MCF 10A (cell line): Measurements from ENCODE around the gene C10orf143. TPM values are rescaled to one million over a fixed set of nuclear protein-coding genes. Genes with fewer than 3 reads are reported as not detected.

Experiments
- BruUV-seq: library from RNA; stranded (reverse); fragments of 400-500 nt; replicated peaks from 2 replicates; lab custom pipeline; 2021; lab: Mats Ljungman, UMichigan
- CTCF ChIA-PET: fragments of 300-600 bp; sonication (Branson Sonifier 250); formaldehyde crosslinking; extraction: SDS; loops from one replicate; lab custom pipeline; 2021; ENCODE audit warnings: antibody characterized with exemption, inconsistent platforms; lab: Yijun Ruan, JAX
- POLR2A ChIA-PET: fragments of 300-600, 350-650 bp; sonication (Branson Sonifier 250); formaldehyde crosslinking; extraction: SDS; loops from one replicate; lab custom pipeline; 2020; ENCODE audit warnings: antibody characterized with exemption, inconsistent platforms; lab: Yijun Ruan, JAX
- DNase-seq: peaks from one replicate; pipeline ENCODE4 v3.0.0-alpha.2; 2018; ENCODE audit not compliant: unreplicated experiment
- H3K27ac Mint-ChIP-seq: one replicate; pipeline ENCODE4 v1.8.0; 2022; ENCODE audit warnings: mild to moderate bottlenecking, low read depth, mixed read lengths; ENCODE audit not compliant: unreplicated experiment
- H3K27me3 Mint-ChIP-seq: one replicate; pipeline ENCODE4 v1.8.0; 2022; ENCODE audit warnings: mixed read lengths; ENCODE audit not compliant: insufficient read depth, unreplicated experiment
- H3K36me3 Mint-ChIP-seq: one replicate; pipeline ENCODE4 v1.8.0; 2022; ENCODE audit warnings: mild to moderate bottlenecking, moderate library complexity, mixed read lengths; ENCODE audit not compliant: insufficient read depth, unreplicated experiment
- H3K4me1 Mint-ChIP-seq: one replicate; pipeline ENCODE4 v1.8.0; 2022; ENCODE audit warnings: mixed read lengths; ENCODE audit not compliant: insufficient read depth, unreplicated experiment
- H3K4me3 Mint-ChIP-seq: one replicate; pipeline ENCODE4 v1.8.0; 2022; ENCODE audit warnings: mild to moderate bottlenecking, moderate library complexity, mixed read lengths; ENCODE audit not compliant: unreplicated experiment
- H3K9me3 Mint-ChIP-seq: one replicate; pipeline ENCODE4 v1.8.0; 2022; ENCODE audit warnings: mixed read lengths; ENCODE audit not compliant: unreplicated experiment
- CTCF ChIP-seq: fragments of 200-600 bp; IDR thresholded peaks from one replicate; pipeline ENCODE4 v1.8.0; 2022; ENCODE audit warnings: antibody characterized with exemption, mild to moderate bottlenecking; ENCODE audit not compliant: unreplicated experiment
- intact Hi-C: fragments of 100-400 bp; cut with micrococcal nuclease; formaldehyde crosslinking; loops from 2 replicates; pipeline ENCODE4 v1.14.1; 2022
- total RNA-seq: library from RNA; stranded (reverse); gene quantifications from 2 replicates; pipeline ENCODE4 v1.2.3, GENCODE V29; 2022

The C10orf143 gene
- total RNA-seq, 1 experiment from 2014 or later, result 4.9 TPM

- no peak overlapping the region for H3K27ac Mint-ChIP-seq
These were observed 93.0 kb downstream of the C10orf143 start for GRCh38 chr10:130017631-130018022.

GRCh38 chr10:130016993-130017630 is 93.5 kb downstream of the C10orf143 start:
- Mint-ChIP-seq H3K4me3 (no peak overlapping the region), H3K9me3 (no peaks in the 10 kb centered on the region), H3K27ac (no peak overlapping the region), H3K36me3 (no peaks in the 10 kb centered on the region), H3K4me1 (peaks cover 10% of the 10 kb centered on the region), H3K27me3 (no peaks in the 10 kb centered on the region)
- BruUV-seq, result no TSS peak
- ChIA-PET CTCF (no interaction called here), POLR2A (no interaction called here)
- intact Hi-C loops, result no loop called here
- TF ChIP-seq CTCF, result no peak
- no peak for DNase-seq

More at GRCh38 chr10:130017631-130018022, 93.0 kb downstream of the C10orf143 start:
- intact Hi-C loops, result no loop called here
- no peak for DNase-seq
- H3K9me3 Mint-ChIP-seq, result no peaks in the 10 kb centered on the region
- H3K4me3 Mint-ChIP-seq, result no peak overlapping the region
- BruUV-seq, result no TSS peak
- CTCF ChIA-PET, result interaction anchor here (0.5 kb wide), 1 partner anchor 353 kb away, joined by 3 read pairs; no protein-coding TSS in a partner anchor
- no peaks in the 10 kb centered on the region for H3K27me3 Mint-ChIP-seq
- H3K4me1 Mint-ChIP-seq, result peaks cover 14% of the 10 kb centered on the region
- POLR2A ChIA-PET, result no interaction called here
- no peaks in the 10 kb centered on the region for H3K36me3 Mint-ChIP-seq
- TF ChIP-seq CTCF, result no peak

DNA sequence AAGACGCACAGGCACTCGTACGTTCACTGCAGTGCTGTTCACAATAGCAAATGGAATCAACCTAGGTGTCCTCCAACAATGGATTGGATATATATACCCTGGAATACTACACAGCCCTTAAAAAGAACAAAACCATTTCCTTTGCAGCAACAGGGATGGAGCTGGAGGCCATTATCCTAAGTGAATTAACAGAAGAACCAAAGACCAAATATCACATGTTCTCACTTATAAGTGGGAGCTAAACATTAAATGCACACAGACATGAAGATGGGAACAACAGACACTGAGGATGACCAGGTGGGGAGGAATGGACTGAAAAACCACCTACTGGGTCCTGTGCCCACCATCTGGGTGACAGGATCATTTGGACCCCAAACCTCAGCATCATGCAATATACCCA is 94.5 kb downstream of the C10orf143 start:
- TF ChIP-seq CTCF, result no peak
- CTCF ChIA-PET, result no interaction called here
- Mint-ChIP-seq H3K4me1 (no peaks in the 10 kb centered on the region), H3K36me3 (no peaks in the 10 kb centered on the region), H3K9me3 (no peaks in the 10 kb centered on the region), H3K4me3 (no peak overlapping the region), H3K27me3 (no peaks in the 10 kb centered on the region), H3K27ac (no peak overlapping the region)
- intact Hi-C loops, result no loop called here
- BruUV-seq, result no TSS peak
- DNase-seq, result no peak
- POLR2A ChIA-PET, result no interaction called here

- Mint-ChIP-seq H3K27ac (no peak overlapping the region), H3K9me3 (no peaks in the 10 kb centered on the region), H3K36me3 (no peaks in the 10 kb centered on the region), H3K4me1 (no peaks in the 10 kb centered on the region), H3K27me3 (no peaks in the 10 kb centered on the region), H3K4me3 (no peak overlapping the region)
- intact Hi-C loops, result no loop called here
- TF ChIP-seq CTCF, result no peak
- BruUV-seq, result no TSS peak
- ChIA-PET POLR2A (no interaction called here), CTCF (no interaction called here)
- no peak for DNase-seq
These were observed 95.4 kb downstream of the C10orf143 start for GRCh38 chr10:130015075-130015695.
